Small intestine (tissue), 7 donors: Measurements from ENCODE around the gene SNX6. TPM values are rescaled to one million over a fixed set of nuclear protein-coding genes. Genes with fewer than 3 reads are reported as not detected.
"Not testable (repeated sequence)": the region's sequence is repeated elsewhere in the genome, so short reads cannot be mapped to it uniquely, and the experiment has no call there.

ENCODE experiments used
- DNase-seq, 2 donors: peaks; one replicate each; pipeline versions ENCODE4 v3.0.0 to v3.0.0-alpha.2; 2013
- FAIRE-seq: peaks from 2 replicates; lab custom pipeline; 2012; peaks lifted over from hg19 to GRCh38; lab: Jason Lieb, UNC
- H3K27ac ChIP-seq, 3 donors: one replicate each; pipeline ENCODE4 v1.5.1; 2013; ENCODE audit warnings: low read length in 2 of 3, mild to moderate bottlenecking in 2 of 3, control low read depth in 1 of 3, inconsistent platforms in 1 of 3, low read depth in 1 of 3, moderate library complexity in 1 of 3
- H3K27me3 ChIP-seq, 3 donors: one replicate each; pipeline ENCODE4 v1.6.1; 2013; ENCODE audit warnings: low read length in 3 of 3, inconsistent platforms in 1 of 3; ENCODE audit not compliant: control insufficient read depth in 3 of 3, insufficient read depth in 3 of 3
- H3K36me3 ChIP-seq, 3 donors: one replicate each; pipeline ENCODE4 v1.6.1; 2013; ENCODE audit warnings: low read length in 3 of 3, inconsistent platforms in 1 of 3, low read depth in 1 of 3, mild to moderate bottlenecking in 1 of 3, moderate library complexity in 1 of 3; ENCODE audit not compliant: control insufficient read depth in 3 of 3, insufficient read depth in 2 of 3
- H3K4me1 ChIP-seq, 3 donors: one replicate each; pipeline ENCODE4 v1.6.1; 2013; ENCODE audit warnings: low read length in 2 of 3, inconsistent platforms in 1 of 3, low read depth in 1 of 3, mild to moderate bottlenecking in 1 of 3, moderate library complexity in 1 of 3; ENCODE audit not compliant: control insufficient read depth in 3 of 3, insufficient read depth in 2 of 3
- H3K4me3 ChIP-seq, 3 donors: one replicate each; pipeline ENCODE4 v1.5.1; 2013; ENCODE audit warnings: low read length in 3 of 3, control low read depth in 1 of 3, inconsistent platforms in 1 of 3, low read depth in 1 of 3, mild to moderate bottlenecking in 1 of 3, moderate library complexity in 1 of 3
- H3K9me3 ChIP-seq, 2 donors: one replicate each; pipeline ENCODE4 v1.6.1; 2013; ENCODE audit warnings: low read depth in 1 of 2, low read length in 1 of 2; ENCODE audit not compliant: control insufficient read depth in 2 of 2, insufficient read depth in 1 of 2
- WGBS, 3 donors: extraction: QIAGEN DNeasy Blood & Tissue Kit; methylation state at CpG; one replicate each; pipeline ENCODE4 v1.1.7; 2013; 5-methylcytosine and 5-hydroxymethylcytosine counted together
- polyA plus RNA-seq, 4 donors: library from polyadenylated mRNA; stranded (reverse) in 3 of 4; unstranded in 1 of 4; fragments of 200-250 nt in 3 of 4; fragments of 120-200 nt in 1 of 4; gene quantifications; one replicate each; pipeline versions ENCODE4 v1.2.1 to v1.2.3, GENCODE V29; 2013
- donor health status: healthy with polysubstance abuse.
- donor health status: control.
- donor health status: control.
- donor health status: Bipolar disorder and iron deficiency.
- donor health status: healthy.

SNX6 gene
- polyA plus RNA-seq, 4 donors = 66.5 to 101 (median 70.5) TPM

GRCh38 chr14:34524216-34524615 is 105.7 kb downstream of the SNX6 start:
- DNase-seq, H3K4me1 ChIP-seq, H3K27me3 ChIP-seq, H3K4me3 ChIP-seq, H3K27ac ChIP-seq, H3K9me3 ChIP-seq, FAIRE-seq: not testable (repeated sequence)
- H3K36me3 ChIP-seq = peaks cover 21 to 65% (median 26%) of the 10 kb centered on the region in 3 donors
- 96 to 97% (median 96%) methylated on average over 8 of the region's 8 CpGs for WGBS, 3 donors

- DNase-seq = peak in 1 of 2 donors; percentile 20
- FAIRE-seq = no peak
- H3K4me3 ChIP-seq = no peak overlapping the region
- peak overlapping the region in 1 of 3 donors; percentile 8 for H3K27ac ChIP-seq
- H3K9me3 ChIP-seq = peaks cover 0 to 9% of the 10 kb centered on the region in 2 donors
- H3K36me3 ChIP-seq = peaks cover 22 to 60% (median 26%) of the 10 kb centered on the region in 3 donors
- 27 to 68% (median 40%) methylated on average over 2 of the region's 2 CpGs for WGBS, 3 donors
- H3K27me3 ChIP-seq = no peaks in the 10 kb centered on the region
- H3K4me1 ChIP-seq = peaks cover 0 to 8% (median 2%) of the 10 kb centered on the region in 3 donors
Observed at GRCh38 chr14:34522496-34522895, 107.5 kb downstream of the SNX6 start.

GRCh38 chr14:34521071-34521470 is 108.9 kb downstream of the SNX6 start:
- peaks cover 16 to 47% (median 20%) of the 10 kb centered on the region in 3 donors for H3K36me3 ChIP-seq
- DNase-seq = peak in 1 of 2 donors; percentile 38
- FAIRE-seq = not testable (repeated sequence)

GRCh38 chr14:34520304-34520970 is 109.5 kb downstream of the SNX6 start:
- WGBS, 3 donors = 36 to 78% (median 52%) methylated on average over 7 of the region's 7 CpGs
- not testable (repeated sequence) for H3K9me3 ChIP-seq, FAIRE-seq

More at GRCh38 chr14:34521071-34521470, 108.9 kb downstream of the SNX6 start:
- 25 to 74% (median 47%) methylated on average over 6 of the region's 6 CpGs for WGBS, 3 donors
- not testable (repeated sequence) for H3K4me3 ChIP-seq, H3K9me3 ChIP-seq, H3K27ac ChIP-seq, H3K4me1 ChIP-seq, H3K27me3 ChIP-seq

More at GRCh38 chr14:34520304-34520970, 109.5 kb downstream of the SNX6 start:
- peak; percentile 67 to 89 for DNase-seq
- not testable (repeated sequence) for H3K4me1 ChIP-seq, H3K27me3 ChIP-seq, H3K4me3 ChIP-seq
- Histone ChIP-seq H3K36me3 (peaks cover 16 to 46% (median 20%) of the 10 kb centered on the region in 3 donors), H3K27ac (peak overlapping the region; percentile 72 to 80 (median 75))

Other genes with a start within 250 kb of the SNX6 start
- gene SPTSSA, start 167.9 kb downstream of the SNX6 start, polyA plus RNA-seq = 10 to 100 TPM; 30.5 to 40.8 (median 36.7) TPM
- 10 to 100 TPM; 48.0 to 74.0 (median 61.2) TPM for gene EAPP, start 90.4 kb downstream of the SNX6 start, polyA plus RNA-seq
- 10 to 100 TPM in 2 of 4 donors, 1 to 10 TPM in 2; 1.6 to 17.9 (median 11.1) TPM for gene CFL2, start 84.4 kb upstream of the SNX6 start, polyA plus RNA-seq
- 10 to 100 TPM; 16.4 to 40.3 (median 25.4) TPM for gene BAZ1A, start 245.2 kb upstream of the SNX6 start, polyA plus RNA-seq